AG04450 (cell line): Measurements from ENCODE around the gene CCDC85B. TPM values are rescaled to one million over a fixed set of nuclear protein-coding genes. Genes with fewer than 3 reads are reported as not detected.
"Not testable (repeated sequence)": the region's sequence is repeated elsewhere in the genome, so short reads cannot be mapped to it uniquely, and the experiment has no call there.

ENCODE experiments used
- CTCF ChIA-PET: fragments of 300-600, 350-600 bp; formaldehyde crosslinking; extraction: SDS; loops from one replicate; lab custom pipeline; 2022; ENCODE audit warnings: antibody characterized with exemption, inconsistent platforms; lab: Charles Lee
- POLR2A ChIA-PET: fragments of 350-600 bp; formaldehyde crosslinking; extraction: SDS; loops from one replicate; lab custom pipeline; 2021; ENCODE audit warnings: antibody characterized with exemption, inconsistent platforms; lab: Yijun Ruan, JAX
- DNase-seq: peaks from one replicate; pipeline ENCODE4 v3.0.0-alpha.2; 2011; ENCODE audit warnings: low read depth, low spot score
- H3K27ac ChIP-seq: one replicate; pipeline ENCODE4 v1.5.1; 2012; ENCODE audit warnings: low read depth, low read length, control low read depth
- H3K27me3 ChIP-seq: one replicate; pipeline ENCODE4 v1.6.0; 2012; ENCODE audit warnings: low read length; ENCODE audit not compliant: control insufficient read depth, insufficient read depth
- H3K4me3 ChIP-seq: 2 replicates; pipeline ENCODE4 v1.5.1; 2011; ENCODE audit warnings: mild to moderate bottlenecking, low read depth, low read length, control low read depth
- H3K9me3 ChIP-seq: 2 replicates; pipeline ENCODE4 v1.5.1; 2012; ENCODE audit warnings: low read length; ENCODE audit not compliant: control insufficient read depth, insufficient read depth
- polyA plus RNA-seq: library from polyadenylated mRNA; depleted of rRNA; stranded (reverse); fragments of >200 nt; gene quantifications from 2 replicates; pipeline ENCODE4 v1.2.3, GENCODE V29; 2011
- TF ChIP-seq, protein P1 (sequence below): IDR thresholded peaks from 2 replicates; pipeline ENCODE4 v1.5.1; 2011; ENCODE audit warnings: low read depth, low read length, control low read depth, inconsistent platforms

Gene CCDC85B
- polyA plus RNA-seq, 1 experiment = 13.1 TPM

DNA sequence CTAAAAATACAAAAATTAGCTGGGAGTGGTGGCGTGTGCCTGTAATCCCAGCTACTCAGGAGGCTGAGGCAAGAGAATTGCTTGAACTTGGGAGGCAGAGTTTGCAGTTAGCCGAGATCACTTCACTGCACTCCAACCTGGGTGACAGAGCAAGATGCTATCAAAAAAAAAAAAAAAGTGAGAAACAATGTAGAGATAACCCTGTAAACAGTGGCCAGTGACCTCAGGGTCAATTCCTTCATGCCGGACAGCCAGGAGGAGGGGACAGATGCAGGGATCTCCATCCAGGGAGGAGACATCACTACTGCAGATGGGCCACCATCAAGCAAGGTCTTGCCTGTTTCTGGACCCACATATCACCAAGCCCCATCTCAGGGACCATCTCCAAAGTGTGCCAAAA lies 42.7 kb upstream of the CCDC85B start:
- TF ChIP-seq, protein P1, sequence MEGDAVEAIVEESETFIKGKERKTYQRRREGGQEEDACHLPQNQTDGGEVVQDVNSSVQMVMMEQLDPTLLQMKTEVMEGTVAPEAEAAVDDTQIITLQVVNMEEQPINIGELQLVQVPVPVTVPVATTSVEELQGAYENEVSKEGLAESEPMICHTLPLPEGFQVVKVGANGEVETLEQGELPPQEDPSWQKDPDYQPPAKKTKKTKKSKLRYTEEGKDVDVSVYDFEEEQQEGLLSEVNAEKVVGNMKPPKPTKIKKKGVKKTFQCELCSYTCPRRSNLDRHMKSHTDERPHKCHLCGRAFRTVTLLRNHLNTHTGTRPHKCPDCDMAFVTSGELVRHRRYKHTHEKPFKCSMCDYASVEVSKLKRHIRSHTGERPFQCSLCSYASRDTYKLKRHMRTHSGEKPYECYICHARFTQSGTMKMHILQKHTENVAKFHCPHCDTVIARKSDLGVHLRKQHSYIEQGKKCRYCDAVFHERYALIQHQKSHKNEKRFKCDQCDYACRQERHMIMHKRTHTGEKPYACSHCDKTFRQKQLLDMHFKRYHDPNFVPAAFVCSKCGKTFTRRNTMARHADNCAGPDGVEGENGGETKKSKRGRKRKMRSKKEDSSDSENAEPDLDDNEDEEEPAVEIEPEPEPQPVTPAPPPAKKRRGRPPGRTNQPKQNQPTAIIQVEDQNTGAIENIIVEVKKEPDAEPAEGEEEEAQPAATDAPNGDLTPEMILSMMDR = no peak
- ChIA-PET POLR2A (interaction anchor here (0.7 to 5.0 kb wide), 2 partner anchors 11 to 63 kb away, joined by 3 to 40 read pairs; partner anchors contain the start of genes CFL1 and MUS81), CTCF (interaction anchor here (0.7 kb wide), 1 partner anchor 271 kb away, joined by 3 read pairs; no protein-coding TSS in a partner anchor)
- Histone ChIP-seq H3K27me3 (no peaks in the 10 kb centered on the region), H3K4me3 (no peak overlapping the region), H3K9me3 (peaks cover 18% of the 10 kb centered on the region; the same call in 1 of the 2 replicates), H3K27ac (no peak overlapping the region)
- DNase-seq = no peak

DNA sequence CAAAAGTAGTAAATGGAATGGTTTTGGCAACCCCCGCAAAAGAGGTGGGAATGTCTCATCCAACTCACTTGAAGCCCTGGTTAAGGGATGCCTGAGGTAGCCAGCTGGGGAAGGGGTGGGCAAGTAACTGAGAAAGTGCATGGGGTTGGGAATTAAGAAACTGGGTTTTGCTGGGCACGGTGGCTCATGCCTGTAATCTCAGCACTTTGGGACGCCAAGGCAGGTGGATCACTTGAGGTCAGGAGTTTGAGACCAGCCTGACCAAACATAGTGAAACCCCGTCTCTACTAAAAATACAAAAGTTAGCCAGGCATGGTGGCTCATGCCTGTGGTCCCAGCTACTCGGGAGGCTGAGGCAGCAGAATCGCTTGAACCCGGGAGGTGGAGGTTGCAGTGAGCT lies 41.8 kb upstream of the CCDC85B start:
- H3K27ac ChIP-seq, H3K4me3 ChIP-seq, DNase-seq, H3K27me3 ChIP-seq: not testable (repeated sequence)
- POLR2A ChIA-PET = interaction anchor here (0.6 to 5.0 kb wide), 4 partner anchors 11 to 264 kb away, joined by 3 to 40 read pairs (median 5); partner anchors contain the start of genes CFL1, MUS81 and SNX32
- peaks cover 18% of the 10 kb centered on the region; the same call in 1 of the 2 replicates for H3K9me3 ChIP-seq
- CTCF ChIA-PET = interaction anchor here (1.1 to 1.9 kb wide), 2 partner anchors 11 to 36 kb away, joined by 3 to 9 read pairs; partner anchors contain the start of gene MUS81

DNA sequence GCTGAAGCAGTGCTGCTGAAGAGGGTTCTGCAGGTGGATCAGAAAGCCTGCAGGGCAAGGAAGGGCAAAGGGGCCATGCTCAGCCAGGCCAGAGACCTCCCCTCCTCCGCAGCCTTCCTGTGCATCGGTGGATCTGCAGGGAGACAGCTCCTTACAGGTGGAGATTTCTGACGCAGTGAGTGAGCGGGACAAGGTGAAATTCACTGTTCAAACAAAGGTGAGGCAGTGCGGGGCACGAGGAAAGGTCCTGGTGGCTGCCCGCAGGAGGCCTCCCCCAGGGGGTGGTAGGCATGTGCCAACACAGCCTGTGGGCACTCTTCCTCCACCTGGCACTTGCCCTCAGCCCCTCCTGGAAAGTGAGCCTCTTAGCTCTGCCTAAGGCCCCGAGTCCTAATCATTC lies 41.1 kb upstream of the CCDC85B start:
- Histone ChIP-seq H3K4me3 (no peak overlapping the region), H3K27ac (no peak overlapping the region), H3K27me3 (no peaks in the 10 kb centered on the region), H3K9me3 (peaks cover 18% of the 10 kb centered on the region; the same call in 1 of the 2 replicates)
- TF ChIP-seq, protein P1 = no peak
- CTCF ChIA-PET = interaction anchor here (1.1 to 1.9 kb wide), 2 partner anchors 10 to 36 kb away, joined by 3 to 9 read pairs; partner anchors contain the start of gene MUS81
- POLR2A ChIA-PET = interaction anchor here (1.0 to 5.0 kb wide), 3 partner anchors 10 to 137 kb away, joined by 3 to 40 read pairs (median 5); partner anchors contain the start of genes CFL1 and MUS81
- no peak for DNase-seq

DNA sequence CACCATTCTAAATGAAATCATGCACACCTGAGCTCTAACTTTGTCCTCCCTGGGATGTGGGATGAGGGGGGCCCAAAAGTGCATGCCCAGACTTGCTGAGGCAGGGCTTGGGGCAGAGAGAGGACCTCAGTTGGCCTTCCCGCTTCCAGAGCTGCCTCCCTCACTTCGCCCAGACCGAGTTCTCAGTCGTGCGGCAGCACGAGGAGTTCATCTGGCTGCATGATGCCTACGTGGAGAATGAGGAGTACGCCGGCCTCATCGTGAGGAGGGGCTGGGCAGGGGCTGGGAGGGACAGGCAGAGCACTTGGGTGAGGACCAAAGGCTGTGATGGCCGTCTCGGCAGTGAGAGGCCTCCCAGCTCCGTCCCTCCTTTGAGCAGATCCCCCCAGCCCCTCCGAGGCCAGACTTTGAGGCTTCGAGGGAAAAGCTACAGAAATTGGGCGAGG lies 40.7 kb upstream of the CCDC85B start:
- H3K27ac ChIP-seq = no peak overlapping the region
- H3K9me3 ChIP-seq = peaks cover 18% of the 10 kb centered on the region; the same call in 1 of the 2 replicates
- H3K4me3 ChIP-seq = no peak overlapping the region
- H3K27me3 ChIP-seq = no peaks in the 10 kb centered on the region
- DNase-seq = no peak
- TF ChIP-seq, protein P1 = no peak
- ChIA-PET POLR2A (interaction anchor here (0.8 to 5.0 kb wide), 5 partner anchors 9 to 137 kb away, joined by 3 to 40 read pairs (median 5); partner anchors contain the start of genes CFL1 and MUS81), CTCF (interaction anchor here (0.6 to 1.9 kb wide), 2 partner anchors 35 to 136 kb away, joined by 3 to 9 read pairs; no protein-coding TSS in a partner anchor)

DNA sequence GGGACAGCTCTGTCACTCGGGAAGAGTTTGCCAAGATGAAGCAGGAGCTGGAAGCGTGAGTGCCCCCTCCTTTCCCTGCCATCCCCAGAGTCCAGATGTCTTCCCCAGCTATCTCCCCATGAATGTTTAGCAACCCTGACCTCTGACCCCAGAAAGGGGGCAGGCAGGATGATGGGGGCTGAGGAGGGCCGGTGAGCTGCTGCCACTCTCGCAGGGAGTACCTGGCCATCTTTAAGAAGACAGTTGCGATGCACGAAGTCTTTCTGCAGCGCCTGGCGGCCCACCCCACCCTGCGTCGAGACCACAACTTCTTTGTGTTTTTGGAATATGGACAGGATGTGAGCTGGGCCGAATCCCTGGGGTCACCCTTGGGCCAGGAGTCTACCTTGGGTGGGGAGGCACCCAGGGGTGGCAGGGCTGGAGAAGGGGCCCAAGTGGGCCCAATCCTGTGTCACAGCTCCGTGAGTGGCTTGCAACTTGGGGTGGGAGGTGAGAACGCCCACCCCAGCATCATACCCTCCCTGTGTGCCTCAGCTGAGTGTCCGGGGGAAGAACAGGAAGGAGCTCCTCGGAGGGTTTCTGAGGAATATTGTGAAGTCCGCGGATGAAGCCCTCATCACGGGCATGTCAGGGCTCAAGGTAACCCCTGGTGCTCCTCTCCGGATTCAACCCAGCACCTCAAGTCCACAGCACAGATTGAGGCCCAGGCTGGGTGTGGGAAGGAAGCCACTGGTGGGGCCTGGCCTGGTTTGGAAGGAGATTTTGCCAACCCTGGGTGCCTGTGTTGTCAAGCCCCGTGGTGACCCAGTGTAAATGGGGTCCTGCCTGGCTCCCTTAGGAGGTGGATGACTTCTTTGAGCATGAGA lies 40.0 kb upstream of the CCDC85B start:
- no peaks in the 10 kb centered on the region for H3K27me3 ChIP-seq
- H3K27ac ChIP-seq = no peak overlapping the region
- DNase-seq = no peak
- CTCF ChIA-PET = interaction anchor here (0.6 to 1.9 kb wide), 2 partner anchors 34 to 136 kb away, joined by 3 to 9 read pairs; no protein-coding TSS in a partner anchor
- peaks cover 18% of the 10 kb centered on the region; the same call in 1 of the 2 replicates for H3K9me3 ChIP-seq
- H3K4me3 ChIP-seq = no peak overlapping the region
- POLR2A ChIA-PET = interaction anchor here (0.8 to 5.0 kb wide), 6 partner anchors 9 to 138 kb away, joined by 3 to 40 read pairs (median 6); partner anchors contain the start of genes CFL1, MUS81 and SNX32
- TF ChIP-seq, protein P1 = no peak
